NCI-H187 treated with DMSO at 0.1 percent for 48 hours (cell line): ENCODE results near the gene BCOR.

Source experiments
- DNase-seq: peaks from one replicate; lab custom pipeline; 2025; lab: John Stamatoyannopoulos, UW

BCOR gene

DNA sequence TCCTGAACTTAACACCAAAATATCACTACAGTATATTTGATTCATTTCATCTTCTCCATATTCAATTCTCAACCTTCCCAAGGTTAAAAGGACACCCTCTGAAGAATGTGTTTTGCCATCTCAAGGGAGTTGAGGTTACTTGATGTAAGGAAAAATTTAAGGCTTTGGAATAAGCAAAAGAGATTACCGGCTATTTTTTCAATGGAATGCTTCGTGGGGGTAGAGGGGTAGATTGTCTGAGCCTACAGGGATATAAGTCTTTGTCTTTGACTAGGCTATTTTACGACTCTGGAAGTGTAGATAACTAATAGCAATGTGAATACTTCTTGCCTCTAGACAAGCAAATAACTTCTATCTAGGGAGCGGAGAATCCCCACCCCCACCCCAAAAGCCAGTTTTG is 78.2 kb downstream of the BCOR start:
- DNase-seq: no peak

DNA sequence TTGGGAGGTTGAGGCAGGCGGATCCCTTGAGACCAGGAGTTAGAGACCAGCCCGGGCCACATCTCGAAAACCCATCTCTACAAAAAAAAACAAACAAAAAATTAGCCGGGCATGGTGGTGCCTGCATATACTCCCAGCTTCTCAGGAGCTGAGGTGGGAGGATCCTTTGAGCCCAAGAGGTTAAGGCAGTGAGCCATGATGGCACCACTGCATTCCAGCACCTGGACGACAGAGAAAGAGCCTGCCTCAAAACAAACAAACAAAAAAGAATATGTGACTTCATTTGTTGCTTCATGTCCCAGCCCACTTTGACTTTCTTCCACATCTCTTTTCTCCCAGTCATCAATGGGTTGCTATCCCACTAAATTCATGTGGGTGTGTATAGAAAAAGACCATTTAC is 79.7 kb downstream of the BCOR start:
- DNase-seq: no peak

DNA sequence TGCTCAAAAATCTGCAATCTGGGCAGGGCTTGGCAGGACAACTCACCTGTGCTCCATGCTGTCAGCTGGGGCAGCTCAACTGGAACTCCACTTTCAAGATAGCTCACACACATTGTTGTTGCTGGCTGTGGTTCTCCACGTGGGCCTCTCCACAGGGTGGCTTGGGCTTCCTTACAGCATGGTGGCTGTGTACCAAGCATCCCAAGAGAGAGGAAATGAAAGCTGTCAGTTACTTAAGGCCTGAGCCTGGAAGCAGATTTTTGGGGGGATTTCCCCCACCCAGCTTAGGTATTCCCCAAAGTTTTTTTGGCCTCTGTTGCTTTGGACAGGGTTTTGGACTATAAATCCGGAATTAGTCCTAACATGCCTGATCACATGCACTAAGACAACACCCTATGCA is 81.0 kb downstream of the BCOR start:
- no peak for DNase-seq

DNA sequence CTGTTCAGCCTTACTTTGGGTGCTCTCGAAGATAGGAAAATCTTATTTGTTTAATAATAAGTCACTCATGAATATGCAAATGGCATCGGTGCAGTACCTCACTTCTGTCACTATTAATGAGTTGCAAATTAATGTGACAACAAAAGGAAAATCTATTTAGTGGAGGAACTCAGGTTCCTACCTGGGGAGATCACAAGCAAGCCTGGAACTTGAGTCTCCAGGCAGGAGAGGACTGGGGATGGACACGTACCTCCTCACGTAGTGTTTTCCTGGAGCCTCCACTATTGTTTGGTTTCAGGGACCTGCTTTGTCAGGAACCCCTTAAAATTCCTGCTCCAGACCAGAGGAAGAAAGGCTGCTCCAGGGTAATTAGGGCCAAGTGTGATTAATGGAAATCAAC is 82.1 kb downstream of the BCOR start:
- DNase-seq: no peak

DNA sequence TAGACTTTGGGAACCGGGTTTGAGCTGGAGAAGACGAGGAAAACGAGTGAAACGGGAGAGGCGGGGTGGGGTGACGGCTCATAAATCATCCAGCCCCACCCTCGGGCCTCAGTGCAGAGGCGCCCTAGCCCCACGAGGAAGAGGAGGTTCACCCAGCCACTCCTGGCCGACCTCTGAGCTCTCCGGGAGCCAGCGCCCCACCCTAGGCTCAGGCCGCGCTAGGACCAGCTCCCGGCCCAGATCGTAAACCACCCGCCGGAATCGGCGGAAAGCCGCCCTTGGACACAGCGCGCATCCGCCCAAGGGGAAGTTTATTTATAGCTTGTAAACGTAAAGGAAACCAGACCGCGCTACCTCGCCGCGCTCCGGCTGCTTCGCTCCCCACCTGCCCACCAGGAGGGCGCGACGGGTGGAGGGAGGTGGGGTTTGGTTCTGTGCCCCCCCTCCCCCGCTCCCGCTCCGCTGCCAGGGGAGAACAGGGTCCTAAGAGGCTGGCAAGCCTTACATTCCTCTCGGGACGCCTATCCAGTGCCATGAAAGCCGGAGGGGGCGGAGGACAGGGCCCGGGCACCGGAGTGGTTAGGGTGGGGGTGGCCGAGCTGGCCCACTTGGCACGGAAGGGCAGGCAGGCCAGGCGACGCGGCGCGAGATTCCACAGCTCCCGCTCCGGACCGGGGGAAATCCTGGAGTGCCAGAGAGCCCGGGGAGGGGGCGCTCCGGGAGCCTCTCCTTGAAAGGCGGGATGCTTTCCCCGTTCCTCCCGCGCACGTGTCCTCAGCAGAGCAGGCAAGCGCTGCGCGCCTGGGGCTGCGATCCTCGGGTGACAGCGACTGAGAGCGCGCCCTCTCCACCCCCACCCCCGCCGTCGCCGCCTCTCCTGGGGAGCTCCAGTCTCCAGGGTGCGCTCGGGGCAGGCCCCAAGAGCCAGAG is 84.2 kb downstream of the BCOR start:
- DNase-seq: no peak

DNA sequence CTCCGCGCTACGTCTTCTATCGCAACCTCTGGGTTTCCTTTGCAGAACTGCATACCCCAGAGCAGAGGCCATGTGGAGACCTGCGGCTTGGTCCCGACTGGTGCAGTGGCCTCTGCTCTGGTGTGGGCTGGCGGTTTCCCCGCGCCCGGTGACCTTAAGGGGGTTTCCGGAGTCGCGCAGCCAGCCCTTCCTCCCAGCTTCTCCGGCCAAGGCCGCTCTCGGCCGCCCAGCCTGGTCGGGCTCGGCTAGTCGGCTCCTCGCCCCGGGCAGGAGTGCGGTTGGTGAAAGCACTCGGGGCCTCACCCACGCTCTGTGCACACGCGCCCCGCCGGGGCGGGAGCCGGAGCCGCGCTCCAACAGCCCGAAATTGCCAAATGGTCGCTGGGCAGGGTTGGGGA is 84.9 kb downstream of the BCOR start:
- no peak for DNase-seq

DNA sequence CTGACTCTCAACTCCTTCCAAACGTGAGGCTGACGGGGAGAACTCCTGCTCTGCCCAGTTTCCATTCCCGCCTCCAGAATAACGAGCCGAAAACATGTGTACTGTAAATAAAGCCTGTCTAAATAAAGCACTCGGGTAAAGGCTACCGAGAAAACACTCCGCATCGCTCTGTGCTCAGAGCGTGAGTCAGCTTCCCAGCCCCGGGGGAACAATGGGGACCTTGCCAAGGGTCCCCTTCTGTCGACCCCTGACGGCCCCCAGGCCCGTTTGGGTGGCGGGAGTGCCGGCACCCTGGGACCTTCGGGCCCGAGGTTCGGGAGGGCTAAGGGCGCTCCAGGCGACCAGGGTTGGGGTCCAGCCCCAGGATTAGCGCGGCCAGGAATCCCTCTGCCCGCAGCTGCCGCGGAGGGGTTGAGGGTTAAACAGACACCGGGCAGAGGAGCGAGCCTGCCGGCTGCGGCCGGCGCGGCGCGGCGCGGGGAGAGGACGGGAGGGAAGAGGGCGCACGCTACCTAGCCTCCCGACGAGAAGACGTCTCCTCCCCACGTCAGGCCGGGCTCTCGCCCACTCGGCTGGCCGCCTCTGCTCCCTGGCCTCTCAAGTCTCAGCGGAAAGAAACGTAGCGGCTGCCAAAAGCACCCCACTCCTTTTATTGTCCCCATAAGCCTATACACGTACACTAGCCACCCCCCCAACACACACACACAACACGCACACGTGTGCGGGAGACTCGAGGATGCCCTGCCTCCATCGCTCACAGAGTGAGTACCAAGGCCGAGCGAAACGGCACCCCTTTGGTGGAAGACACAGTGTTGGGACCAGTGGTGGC is 85.5 kb downstream of the BCOR start:
- no peak for DNase-seq

DNA sequence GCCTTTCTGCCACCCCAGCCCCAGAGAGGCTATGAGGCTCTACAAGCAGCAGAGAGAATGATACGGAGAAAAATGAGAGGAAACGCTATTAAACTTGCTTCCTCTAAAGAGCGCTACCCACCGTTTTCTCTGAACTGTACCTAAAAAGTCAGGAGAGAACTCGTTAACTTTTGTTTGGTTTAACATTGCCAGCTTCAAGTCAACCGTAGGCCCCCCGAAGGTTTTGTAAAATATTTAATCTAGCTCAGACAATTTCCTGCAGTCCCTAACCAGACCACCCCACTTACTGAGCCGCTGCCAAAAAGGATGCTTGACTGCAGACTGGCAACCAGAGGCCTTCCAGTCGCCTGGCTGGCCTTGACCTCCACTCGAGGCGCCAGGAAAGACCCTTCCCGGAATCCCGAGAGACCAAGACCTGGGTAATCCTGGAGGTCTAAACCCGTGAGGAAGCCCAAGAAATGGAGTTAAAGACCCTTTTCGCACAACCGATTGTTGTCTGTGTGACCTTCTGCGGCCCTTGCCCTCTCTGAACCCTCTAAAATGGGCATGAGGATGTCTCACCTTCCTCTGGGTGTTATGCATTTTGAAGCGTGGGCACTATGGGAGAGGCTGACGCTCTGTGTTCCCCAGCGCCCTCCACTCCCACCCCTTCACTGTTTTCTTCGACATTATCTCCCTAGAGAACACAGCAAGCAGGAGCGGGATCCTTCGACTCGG is 86.3 kb downstream of the BCOR start:
- no peak for DNase-seq

DNA sequence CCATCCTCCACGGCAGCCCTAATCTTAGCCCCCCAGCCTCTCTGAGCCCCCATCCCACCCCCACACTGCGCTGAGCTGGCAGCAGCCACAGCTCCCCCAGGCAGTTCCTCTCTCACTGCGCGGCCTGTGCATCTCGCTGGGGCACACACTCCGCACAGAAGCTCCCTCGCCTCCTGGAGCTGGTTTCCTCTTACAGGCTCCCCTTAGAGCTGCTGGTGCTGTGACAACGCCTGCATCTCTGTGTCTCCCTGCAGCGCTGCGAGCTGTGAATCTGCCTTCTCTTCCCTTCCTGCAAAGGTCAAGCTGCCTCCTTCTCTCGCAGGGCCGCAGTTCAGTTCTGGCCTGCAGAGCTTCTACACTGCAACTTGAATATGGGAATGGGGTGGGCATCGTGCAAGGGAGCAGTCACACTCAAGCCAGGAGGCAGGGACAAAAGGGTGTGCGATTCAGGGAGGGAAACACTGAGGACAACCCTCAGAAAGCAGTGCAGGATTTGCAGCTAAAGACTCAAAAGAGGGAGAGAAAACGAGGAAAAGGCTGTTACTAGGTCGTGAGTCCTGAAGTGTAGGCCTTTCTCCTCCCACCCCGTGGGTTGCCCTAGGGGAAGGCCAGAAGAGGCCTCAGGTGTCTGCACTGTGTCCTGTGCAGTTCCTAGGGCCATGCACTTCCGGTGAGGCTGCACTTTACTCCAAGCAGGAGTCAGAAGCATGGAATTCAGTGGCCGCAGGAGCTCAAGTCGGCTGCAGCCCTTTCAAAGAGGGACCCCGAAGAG is 87.0 kb downstream of the BCOR start:
- DNase-seq: no peak

DNA sequence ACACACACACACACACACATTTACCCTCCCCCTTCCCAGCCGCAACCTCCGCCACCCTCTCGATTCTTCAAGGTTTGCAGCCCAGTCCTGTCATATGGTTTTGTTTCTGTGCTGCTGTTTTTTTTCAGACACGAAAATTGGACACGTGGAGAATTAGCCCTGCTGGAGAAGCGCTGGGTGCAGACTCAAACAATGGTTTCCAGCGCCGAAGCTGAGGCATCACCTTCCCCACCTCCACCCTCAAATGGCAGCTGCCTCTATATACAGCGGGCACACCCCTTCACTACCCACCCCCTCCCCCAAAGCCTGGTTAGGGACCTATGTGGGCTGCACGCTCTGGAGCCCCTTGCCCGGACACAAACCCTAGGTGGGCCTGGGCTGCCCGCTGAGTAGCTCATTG is 87.9 kb downstream of the BCOR start:
- DNase-seq: no peak

DNA sequence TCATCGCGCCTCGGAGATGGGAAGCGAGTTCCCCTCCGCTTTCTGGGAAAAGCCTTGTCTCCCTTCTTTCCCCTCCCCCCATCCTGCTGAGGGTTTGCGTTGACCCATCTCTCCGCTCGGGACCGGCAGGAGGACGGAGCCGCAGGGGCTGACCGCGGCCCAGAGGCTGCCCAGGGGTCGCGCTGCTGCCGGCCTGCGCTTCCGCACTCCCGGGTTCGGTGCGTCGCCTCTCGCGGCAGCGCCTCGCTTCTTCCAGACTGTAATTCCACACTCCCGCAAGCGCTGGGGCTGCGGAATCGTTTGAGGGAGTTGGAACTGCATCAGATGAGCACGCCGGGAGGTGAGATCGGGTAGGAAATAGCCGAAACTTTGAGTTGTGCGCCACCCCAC is 88.3 kb downstream of the BCOR start:
- DNase-seq: no peak

DNA sequence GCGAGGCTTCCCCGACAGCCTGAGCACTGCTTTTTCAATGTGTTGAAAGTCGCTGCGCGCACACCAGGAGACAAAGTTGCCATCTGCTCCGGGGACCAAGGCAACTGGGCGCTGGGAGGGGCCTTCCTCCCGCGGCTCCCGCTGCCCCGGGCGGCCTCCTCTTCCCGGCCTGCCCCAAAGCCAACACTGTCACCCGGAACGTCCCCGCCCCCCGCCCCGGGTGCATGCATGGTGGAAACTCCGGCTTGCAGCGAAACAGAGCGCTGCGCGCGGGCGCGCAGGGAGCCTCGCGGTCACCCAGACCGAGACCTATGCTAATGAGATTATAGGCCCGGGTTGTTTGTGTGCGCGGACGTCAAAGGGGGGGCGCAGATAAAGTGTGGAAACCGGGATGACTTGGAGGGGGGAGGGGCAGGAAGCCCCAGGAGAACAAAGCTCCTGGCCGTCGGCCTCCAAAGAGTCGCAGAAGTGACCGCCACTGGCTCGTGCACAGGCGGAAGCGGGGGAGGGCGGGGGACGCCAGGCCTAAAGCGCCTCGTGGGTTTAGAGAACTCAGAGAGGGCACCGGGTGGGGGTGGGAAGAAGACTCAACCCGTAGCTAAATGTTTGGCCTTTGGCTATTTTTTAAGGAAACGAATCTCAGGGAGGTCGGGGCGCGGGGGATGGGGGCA is 88.8 kb downstream of the BCOR start:
- DNase-seq: no peak

DNA sequence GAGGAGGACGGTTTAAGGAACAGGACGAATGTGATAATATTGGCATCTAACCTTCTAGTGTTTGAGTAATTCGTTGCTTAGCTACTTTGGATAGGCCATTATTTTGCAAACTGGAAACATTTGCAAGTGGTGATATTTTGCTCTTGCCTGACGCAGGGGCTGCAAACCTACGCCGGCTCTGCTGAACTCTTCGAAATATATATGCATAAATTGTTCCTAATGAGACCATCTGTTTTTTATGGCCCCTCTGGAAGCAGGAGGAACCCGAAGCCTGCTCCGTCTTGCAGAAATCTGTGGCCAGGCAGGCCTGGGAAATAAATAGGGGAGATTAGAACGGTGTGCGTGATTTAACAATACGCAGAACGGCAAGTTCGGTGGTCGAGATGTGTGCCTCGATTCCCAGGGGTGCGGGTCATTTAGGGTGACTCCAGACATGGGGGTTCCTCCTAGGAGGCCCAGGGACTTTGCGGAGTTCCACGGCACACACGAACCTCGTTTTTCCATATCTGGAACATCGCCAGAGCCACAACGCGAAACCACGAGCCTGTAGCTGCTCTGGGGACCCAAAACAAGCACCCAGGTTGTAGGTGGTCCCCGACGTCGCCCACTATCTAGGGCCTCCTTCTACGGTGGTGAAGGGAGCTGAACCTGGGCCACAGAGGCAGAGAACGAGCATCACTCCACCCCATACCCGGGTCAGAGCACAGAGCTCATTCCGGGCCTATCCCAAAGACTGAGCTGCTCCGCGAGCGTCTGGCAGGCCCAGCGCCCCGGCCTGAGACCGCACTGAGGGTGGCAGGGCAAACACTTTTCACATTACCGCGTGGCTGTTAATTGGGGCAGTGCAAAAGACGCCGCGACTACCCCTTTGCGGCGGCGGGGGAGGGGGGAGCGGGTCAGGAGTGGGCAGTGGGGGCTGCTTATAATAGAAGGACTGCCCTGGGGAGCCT is 89.7 kb downstream of the BCOR start:
- DNase-seq: no peak

DNA sequence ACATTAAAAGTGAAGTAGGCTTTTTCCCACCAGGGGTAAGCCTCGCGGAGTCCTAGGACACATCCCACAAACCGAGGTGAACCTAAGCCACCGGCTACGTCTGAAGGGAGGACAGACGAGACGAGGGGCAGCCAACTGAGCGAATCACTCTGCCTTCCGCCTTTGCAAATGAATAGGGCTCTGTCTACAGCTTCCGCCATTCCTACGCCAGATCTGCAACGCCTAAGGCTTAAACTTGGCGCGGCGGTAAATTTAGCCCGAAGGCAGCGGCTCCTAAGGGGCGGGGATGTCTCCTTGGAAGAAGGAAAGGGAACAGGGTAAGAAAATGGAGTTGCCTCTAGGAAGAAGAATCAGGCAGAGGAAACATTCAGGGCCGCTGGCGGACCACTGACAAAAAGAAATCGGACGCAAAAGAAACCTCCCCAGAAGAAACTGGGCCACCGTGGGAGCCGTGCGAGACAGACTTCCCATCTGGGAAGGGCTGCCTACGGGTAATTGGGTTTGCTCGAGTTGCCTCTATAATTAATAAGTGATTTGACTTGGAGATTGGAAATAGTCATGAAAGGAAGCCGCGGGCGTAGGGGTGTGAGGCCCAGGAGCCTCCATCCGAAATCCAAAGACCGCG is 90.5 kb downstream of the BCOR start:
- DNase-seq: no peak

DNA sequence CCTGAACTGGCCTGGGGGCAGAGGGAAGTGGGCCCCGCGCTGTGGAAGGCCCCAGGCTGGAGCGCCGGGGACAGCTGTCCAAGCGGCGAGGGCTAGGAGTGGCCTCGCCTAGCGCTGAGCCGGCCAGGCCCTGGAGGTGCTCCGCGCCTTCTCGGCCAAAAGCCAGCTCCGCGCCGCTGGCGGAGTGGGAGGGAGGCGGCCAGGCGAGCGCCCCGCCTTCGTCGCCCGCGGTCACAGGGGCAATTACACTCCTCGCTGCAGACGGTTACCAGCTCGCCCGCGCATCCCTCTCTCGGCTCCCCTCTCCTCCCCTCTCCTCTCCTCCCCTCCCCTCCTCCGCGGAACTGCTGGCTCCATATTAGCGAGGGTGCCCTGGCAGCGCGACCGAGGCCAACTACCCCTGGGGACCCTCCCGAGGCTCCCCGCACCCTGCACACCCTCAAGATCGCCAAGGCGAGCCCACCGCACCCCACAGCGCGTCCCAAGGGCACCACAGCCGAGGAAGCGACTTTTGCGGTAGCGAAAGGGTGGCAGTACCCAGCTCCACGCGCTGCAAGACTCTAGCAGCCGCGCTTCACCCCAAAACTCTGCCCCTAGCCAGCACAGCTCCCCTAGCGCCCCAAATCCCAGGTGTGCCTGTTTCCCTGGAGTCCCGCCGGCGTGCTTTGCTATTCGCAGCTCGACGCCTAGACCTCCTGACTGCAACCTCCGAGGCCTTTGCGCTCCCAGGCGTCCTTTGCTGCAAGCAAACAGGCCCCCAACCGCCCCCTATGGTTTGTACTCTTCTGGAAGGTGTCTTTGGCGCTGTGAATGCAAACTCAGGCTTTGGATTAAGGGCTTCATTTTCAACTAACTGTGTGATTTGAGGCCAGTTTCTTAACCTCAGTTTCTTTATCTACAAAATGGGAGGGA is 91.4 kb downstream of the BCOR start:
- DNase-seq: no peak

DNA sequence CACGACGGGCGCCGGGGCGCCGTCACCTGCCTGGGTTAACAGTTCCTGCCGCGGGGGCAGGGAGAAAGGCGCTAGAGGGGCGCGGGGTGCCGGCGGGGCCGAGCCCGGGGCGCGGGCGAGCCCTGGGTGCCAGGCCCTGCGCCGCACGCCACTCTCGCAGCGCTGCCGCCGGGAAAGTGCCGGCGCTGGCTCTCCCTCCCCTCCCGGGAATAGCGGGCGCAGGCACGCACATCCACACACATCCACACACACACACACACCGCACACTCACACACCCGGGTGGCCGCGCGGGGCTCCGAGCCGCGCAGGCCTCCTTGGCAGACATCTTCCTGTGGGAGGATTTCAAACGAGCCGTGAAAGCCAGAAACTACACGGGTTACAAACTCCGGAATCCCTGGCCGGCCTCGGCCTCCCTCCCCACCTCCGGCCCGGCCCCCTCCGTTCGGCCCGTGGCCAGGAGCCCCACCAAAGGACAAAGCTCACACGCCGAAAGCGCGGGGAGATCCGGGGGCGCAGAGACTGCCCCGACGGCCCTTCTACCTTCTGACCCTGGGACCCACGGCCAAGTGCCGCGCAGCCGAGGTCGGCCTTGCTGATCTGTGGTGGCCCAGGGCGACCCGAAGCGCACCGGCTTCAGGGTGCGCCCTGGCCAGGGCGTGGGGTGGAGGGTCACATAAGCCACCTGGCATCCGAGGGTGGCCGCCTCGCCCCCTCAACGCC is 92.3 kb downstream of the BCOR start:
- DNase-seq: no peak

DNA sequence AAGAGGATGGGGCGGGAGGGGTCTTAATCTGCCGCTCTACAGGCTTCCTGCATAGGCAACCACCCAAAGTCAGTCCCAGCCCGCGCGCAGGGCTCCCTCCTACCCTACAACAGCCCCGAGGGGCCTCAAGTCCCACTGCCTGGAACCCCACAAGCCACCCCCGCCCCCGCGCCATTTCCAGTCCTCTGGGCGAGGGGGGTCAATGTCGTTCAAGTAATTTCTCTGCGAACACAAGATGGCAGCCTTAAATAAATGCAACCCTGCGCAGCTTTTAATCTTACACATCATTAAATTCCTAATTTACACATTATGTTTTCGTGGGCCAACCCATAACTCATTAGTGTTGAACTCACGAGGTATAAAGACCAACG is 92.9 kb downstream of the BCOR start:
- no peak for DNase-seq

DNA sequence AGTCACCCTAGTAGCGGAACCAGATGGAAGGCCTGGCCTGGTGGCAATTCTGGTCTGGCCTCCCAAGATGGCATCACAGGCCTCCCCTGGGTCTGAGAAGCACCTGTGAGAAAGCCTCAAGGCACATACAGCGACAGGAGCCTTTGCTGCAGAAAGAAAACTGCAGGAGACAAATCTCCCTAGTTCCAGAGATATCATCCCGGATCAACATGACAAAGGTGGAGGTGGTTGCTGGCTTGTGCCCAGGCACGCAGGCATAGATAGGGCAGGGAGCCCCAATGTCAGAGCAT is 93.6 kb downstream of the BCOR start:
- no peak for DNase-seq
